ENCODE results near the gene RPAP3.

DNA sequence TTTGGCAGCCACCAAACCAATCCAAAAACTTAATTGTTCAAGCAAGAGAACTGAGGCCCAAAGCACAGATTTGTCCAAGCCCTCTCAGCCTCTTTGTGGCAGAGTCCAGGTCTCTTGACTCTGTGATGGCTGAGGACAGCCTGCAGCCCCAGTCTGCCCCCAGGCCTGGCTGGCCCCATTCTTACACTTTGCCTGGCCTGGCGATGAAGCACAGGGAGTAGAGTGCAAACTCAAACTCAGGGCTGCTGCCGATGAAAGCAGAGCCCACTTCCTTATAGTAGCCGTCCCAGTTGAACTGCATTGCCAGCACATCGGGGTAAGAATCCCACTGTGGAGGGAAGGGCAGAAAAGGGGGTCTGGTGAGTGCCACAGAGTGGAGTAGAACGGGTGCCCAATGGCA lies 5.6 kb upstream of the RPAP3 start:
- TF ChIP-seq, protein P1, sequence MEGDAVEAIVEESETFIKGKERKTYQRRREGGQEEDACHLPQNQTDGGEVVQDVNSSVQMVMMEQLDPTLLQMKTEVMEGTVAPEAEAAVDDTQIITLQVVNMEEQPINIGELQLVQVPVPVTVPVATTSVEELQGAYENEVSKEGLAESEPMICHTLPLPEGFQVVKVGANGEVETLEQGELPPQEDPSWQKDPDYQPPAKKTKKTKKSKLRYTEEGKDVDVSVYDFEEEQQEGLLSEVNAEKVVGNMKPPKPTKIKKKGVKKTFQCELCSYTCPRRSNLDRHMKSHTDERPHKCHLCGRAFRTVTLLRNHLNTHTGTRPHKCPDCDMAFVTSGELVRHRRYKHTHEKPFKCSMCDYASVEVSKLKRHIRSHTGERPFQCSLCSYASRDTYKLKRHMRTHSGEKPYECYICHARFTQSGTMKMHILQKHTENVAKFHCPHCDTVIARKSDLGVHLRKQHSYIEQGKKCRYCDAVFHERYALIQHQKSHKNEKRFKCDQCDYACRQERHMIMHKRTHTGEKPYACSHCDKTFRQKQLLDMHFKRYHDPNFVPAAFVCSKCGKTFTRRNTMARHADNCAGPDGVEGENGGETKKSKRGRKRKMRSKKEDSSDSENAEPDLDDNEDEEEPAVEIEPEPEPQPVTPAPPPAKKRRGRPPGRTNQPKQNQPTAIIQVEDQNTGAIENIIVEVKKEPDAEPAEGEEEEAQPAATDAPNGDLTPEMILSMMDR (IDR thresholded peaks at IDR 0.05 in 8 of 11, conservative IDR thresholded peaks at IDR 0.05 in 3 of 11), result no peak
- TF ChIP-seq POLR2A (IDR thresholded peaks at IDR 0.05), result no peak

Measured in spleen (tissue), 7 donors.